ENCODE results near the gene CFAP77. TPM values are rescaled to one million over a fixed set of nuclear protein-coding genes. Genes with fewer than 3 reads are reported as not detected.

CFAP77 gene
- total and polyA plus RNA-seq, 7 experiments from 2014 or later, result not detected

- no peak overlapping the region for H3K4me3 ChIP-seq (ENCODE audit: low read length)
- no peak overlapping the region for H3K4me3 Mint-ChIP-seq
- H3K9me3 Mint-ChIP-seq, result peaks cover 0 to 1% (median 0%) of the 10 kb centered on the region in 11 donors
- ATAC-seq, result no peak
- CTCF ChIA-PET, result no interaction called here
- POLR2A ChIA-PET, result no interaction called here
- intact Hi-C loops (cut with micrococcal nuclease), result no loop called here
- no peaks in the 10 kb centered on the region for H3K27me3 ChIP-seq (ENCODE audit: control insufficient read depth in 2 of 2, insufficient read depth in 2 of 2, low read length in 2 of 2)
- peaks cover 4 to 15% (median 12%) of the 10 kb centered on the region in 5 donors for H3K27me3 Mint-ChIP-seq
- H3K27ac ChIP-seq (ENCODE audit: low read depth, low read length), result no peak overlapping the region
- peak overlapping the region in 2 of 9 donors; percentile 48 to 51 for H3K27ac Mint-ChIP-seq
- DNase-seq, result no peak
- no peaks in the 10 kb centered on the region for H3K9me3 ChIP-seq (ENCODE audit: control insufficient read depth in 2 of 3, low read length in 3 of 3)
- no peaks in the 10 kb centered on the region for H3K36me3 Mint-ChIP-seq
- no peaks in the 10 kb centered on the region for H3K36me3 ChIP-seq (ENCODE audit: control insufficient read depth in 2 of 3, insufficient read depth in 3 of 3, low read length in 3 of 3)
- H3K4me1 Mint-ChIP-seq, result no peaks in the 10 kb centered on the region
- H3K4me1 ChIP-seq (ENCODE audit: control insufficient read depth in 2 of 2, insufficient read depth in 2 of 2, low read length in 2 of 2), result no peaks in the 10 kb centered on the region
Measured at GRCh38 chr9:132513416-132513815, 103.4 kb downstream of the CFAP77 start.

- intact Hi-C loops (cut with micrococcal nuclease), result no loop called here
- POLR2A ChIA-PET, result no interaction called here
- Histone ChIP-seq H3K4me1 (ENCODE audit: control insufficient read depth in 2 of 2, insufficient read depth in 2 of 2, low read length in 2 of 2) (no peaks in the 10 kb centered on the region), H3K9me3 (ENCODE audit: control insufficient read depth in 2 of 3, low read length in 3 of 3) (no peaks in the 10 kb centered on the region), H3K27me3 (ENCODE audit: control insufficient read depth in 2 of 2, insufficient read depth in 2 of 2, low read length in 2 of 2) (no peaks in the 10 kb centered on the region), H3K4me3 (ENCODE audit: low read length) (no peak overlapping the region), H3K36me3 (ENCODE audit: control insufficient read depth in 2 of 3, insufficient read depth in 3 of 3, low read length in 3 of 3) (no peaks in the 10 kb centered on the region), H3K27ac (ENCODE audit: low read depth, low read length) (no peak overlapping the region)
- H3K27ac Mint-ChIP-seq, result peak overlapping the region in 1 of 9 donors; percentile 48
- no peak overlapping the region for H3K4me3 Mint-ChIP-seq
- H3K36me3 Mint-ChIP-seq, result no peaks in the 10 kb centered on the region
- no peaks in the 10 kb centered on the region for H3K4me1 Mint-ChIP-seq
- H3K9me3 Mint-ChIP-seq, result peaks cover 0 to 1% (median 0%) of the 10 kb centered on the region in 11 donors
- H3K27me3 Mint-ChIP-seq, result peaks cover 4 to 19% (median 12%) of the 10 kb centered on the region in 5 donors
- CTCF ChIA-PET, result no interaction called here
- no peak for ATAC-seq
- DNase-seq, result no peak
Measured at GRCh38 chr9:132514011-132514744, 104.2 kb downstream of the CFAP77 start.

- no peaks in the 10 kb centered on the region for H3K36me3 ChIP-seq (ENCODE audit: control insufficient read depth in 2 of 3, insufficient read depth in 3 of 3, low read length in 3 of 3)
- no peak overlapping the region for H3K27ac Mint-ChIP-seq
- no peak overlapping the region for H3K27ac ChIP-seq (ENCODE audit: low read depth, low read length)
- H3K4me3 Mint-ChIP-seq, result no peak overlapping the region
- H3K27me3 Mint-ChIP-seq, result peaks cover 4 to 19% (median 12%) of the 10 kb centered on the region in 5 donors
- ChIA-PET POLR2A (no interaction called here), CTCF (no interaction called here)
- peaks cover 0 to 1% (median 0%) of the 10 kb centered on the region in 11 donors for H3K9me3 Mint-ChIP-seq
- no peak for DNase-seq
- no peaks in the 10 kb centered on the region for H3K4me1 ChIP-seq (ENCODE audit: control insufficient read depth in 2 of 2, insufficient read depth in 2 of 2, low read length in 2 of 2)
- H3K36me3 Mint-ChIP-seq, result no peaks in the 10 kb centered on the region
- H3K9me3 ChIP-seq (ENCODE audit: control insufficient read depth in 2 of 3, low read length in 3 of 3), result no peaks in the 10 kb centered on the region
- no peak for ATAC-seq
- no peaks in the 10 kb centered on the region for H3K27me3 ChIP-seq (ENCODE audit: control insufficient read depth in 2 of 2, insufficient read depth in 2 of 2, low read length in 2 of 2)
- no peaks in the 10 kb centered on the region for H3K4me1 Mint-ChIP-seq
- intact Hi-C loops (cut with micrococcal nuclease), result no loop called here
- no peak overlapping the region for H3K4me3 ChIP-seq (ENCODE audit: low read length)
Measured at GRCh38 chr9:132514821-132515220, 104.8 kb downstream of the CFAP77 start.

GRCh38 chr9:132516301-132516700, 106.3 kb downstream of the CFAP77 start:
- H3K36me3 ChIP-seq (ENCODE audit: control insufficient read depth in 2 of 3, insufficient read depth in 3 of 3, low read length in 3 of 3), result no peaks in the 10 kb centered on the region
- no peaks in the 10 kb centered on the region for H3K27me3 ChIP-seq (ENCODE audit: control insufficient read depth in 2 of 2, insufficient read depth in 2 of 2, low read length in 2 of 2)
- DNase-seq (no peak), ATAC-seq (no peak)
- H3K27ac ChIP-seq (ENCODE audit: low read depth, low read length), result no peak overlapping the region
- H3K27ac Mint-ChIP-seq, result no peak overlapping the region
- no peaks in the 10 kb centered on the region for H3K4me1 ChIP-seq (ENCODE audit: control insufficient read depth in 2 of 2, insufficient read depth in 2 of 2, low read length in 2 of 2)
- no peaks in the 10 kb centered on the region for H3K36me3 Mint-ChIP-seq
- H3K9me3 ChIP-seq (ENCODE audit: control insufficient read depth in 2 of 3, low read length in 3 of 3), result no peaks in the 10 kb centered on the region
- intact Hi-C loops (cut with micrococcal nuclease), result no loop called here
- peaks cover 0 to 4% (median 0%) of the 10 kb centered on the region in 11 donors for H3K9me3 Mint-ChIP-seq
- H3K27me3 Mint-ChIP-seq, result peaks cover 4 to 19% (median 13%) of the 10 kb centered on the region in 5 donors
- POLR2A ChIA-PET, result no interaction called here
- no peaks in the 10 kb centered on the region for H3K4me1 Mint-ChIP-seq
- no peak overlapping the region for H3K4me3 Mint-ChIP-seq
- CTCF ChIA-PET, result no interaction called here
- no peak overlapping the region for H3K4me3 ChIP-seq (ENCODE audit: low read length)

GRCh38 chr9:132516911-132517310, 106.9 kb downstream of the CFAP77 start:
- Histone ChIP-seq H3K27me3 (ENCODE audit: control insufficient read depth in 2 of 2, insufficient read depth in 2 of 2, low read length in 2 of 2) (no peaks in the 10 kb centered on the region), H3K36me3 (ENCODE audit: control insufficient read depth in 2 of 3, insufficient read depth in 3 of 3, low read length in 3 of 3) (no peaks in the 10 kb centered on the region), H3K9me3 (ENCODE audit: control insufficient read depth in 2 of 3, low read length in 3 of 3) (no peaks in the 10 kb centered on the region), H3K27ac (ENCODE audit: low read depth, low read length) (no peak overlapping the region), H3K4me1 (ENCODE audit: control insufficient read depth in 2 of 2, insufficient read depth in 2 of 2, low read length in 2 of 2) (no peaks in the 10 kb centered on the region), H3K4me3 (ENCODE audit: low read length) (no peak overlapping the region)
- no peak for DNase-seq
- no peak for ATAC-seq
- Mint-ChIP-seq H3K36me3 (no peaks in the 10 kb centered on the region), H3K27me3 (peaks cover 4 to 19% (median 14%) of the 10 kb centered on the region in 5 donors), H3K9me3 (peaks cover 0 to 4% (median 0%) of the 10 kb centered on the region in 11 donors), H3K4me1 (no peaks in the 10 kb centered on the region), H3K27ac (no peak overlapping the region), H3K4me3 (no peak overlapping the region)
- intact Hi-C loops (cut with micrococcal nuclease), result no loop called here
- POLR2A ChIA-PET, result no interaction called here
- CTCF ChIA-PET, result no interaction called here

GRCh38 chr9:132517815-132518550, 108.0 kb downstream of the CFAP77 start:
- H3K27me3 ChIP-seq (ENCODE audit: control insufficient read depth in 2 of 2, insufficient read depth in 2 of 2, low read length in 2 of 2), result no peaks in the 10 kb centered on the region
- POLR2A ChIA-PET, result no interaction called here
- no peak overlapping the region for H3K27ac Mint-ChIP-seq
- CTCF ChIA-PET, result interaction anchor here (1.4 kb wide), 1 partner anchor 9 kb away, joined by 4 read pairs; no protein-coding TSS in a partner anchor
- H3K27me3 Mint-ChIP-seq, result peaks cover 4 to 19% (median 12%) of the 10 kb centered on the region in 5 donors
- H3K36me3 ChIP-seq (ENCODE audit: control insufficient read depth in 2 of 3, insufficient read depth in 3 of 3, low read length in 3 of 3), result no peaks in the 10 kb centered on the region
- peaks cover 0 to 4% (median 0%) of the 10 kb centered on the region in 11 donors for H3K9me3 Mint-ChIP-seq
- ATAC-seq (no peak), DNase-seq (no peak)
- H3K36me3 Mint-ChIP-seq, result no peaks in the 10 kb centered on the region
- H3K4me3 Mint-ChIP-seq, result no peak overlapping the region
- intact Hi-C loops (cut with micrococcal nuclease), result no loop called here
- H3K27ac ChIP-seq (ENCODE audit: low read depth, low read length), result no peak overlapping the region
- H3K4me1 ChIP-seq (ENCODE audit: control insufficient read depth in 2 of 2, insufficient read depth in 2 of 2, low read length in 2 of 2), result no peaks in the 10 kb centered on the region
- no peaks in the 10 kb centered on the region for H3K9me3 ChIP-seq (ENCODE audit: control insufficient read depth in 2 of 3, low read length in 3 of 3)
- no peaks in the 10 kb centered on the region for H3K4me1 Mint-ChIP-seq
- no peak overlapping the region for H3K4me3 ChIP-seq (ENCODE audit: low read length)

All from naive thymus-derived CD4-positive, alpha-beta T cell (primary cell).